Stimulated activated CD4-positive, alpha-beta T cell treated with anti-CD3 and anti-CD28 coated beads, TNF-alpha, amount 100 ng/mL, for 48 hours (primary cell): ENCODE data around the gene ANXA9.

Source experiments
- DNase-seq, 3 donors: peaks; one replicate each; pipeline ENCODE4 v3.0.0-alpha.2; 2020; ENCODE audit warnings: low read depth in 3 of 3

ANXA9 gene

GRCh38 chr1:150974580-150975478 lies 7.3 kb upstream of the ANXA9 start, which contains the start of gene CERS2:
Gene CERS2, minus strand, starts transcription at chr1:150974835. Its CDS starts 5,745 bp downstream, at chr1:150969090.
- DNase-seq = peak; percentile 43 to 66 (median 47)

- no peak for DNase-seq
These were observed 5.7 kb upstream of the ANXA9 start for GRCh38 chr1:150976401-150976821.

GRCh38 chr1:150976879-150977694 lies 5.0 kb upstream of the ANXA9 start:
- DNase-seq = peak; percentile 55 to 69 (median 56)

- peak; percentile 78 to 86 (median 82) for DNase-seq
These were observed 2.7 kb upstream of the ANXA9 start for GRCh38 chr1:150979092-150980056.

GRCh38 chr1:150981177-150981804 lies 801 bp upstream of the ANXA9 start:
- DNase-seq = no peak

- DNase-seq = no peak
These were observed 3.2 kb downstream of the ANXA9 start for GRCh38 chr1:150985179-150985825.

GRCh38 chr1:150987924-150988323 lies 5.8 kb downstream of the ANXA9 start:
- no peak for DNase-seq

GRCh38 chr1:150992626-150993025 lies 10.5 kb downstream of the ANXA9 start:
- no peak for DNase-seq

- DNase-seq = no peak
These were observed 12.2 kb downstream of the ANXA9 start for GRCh38 chr1:150994248-150994647.

GRCh38 chr1:150995460-150995859 lies 13.4 kb downstream of the ANXA9 start:
- DNase-seq = no peak

GRCh38 chr1:150995896-150996295 lies 13.8 kb downstream of the ANXA9 start:
- no peak for DNase-seq

- no peak for DNase-seq
These were observed 15.2 kb downstream of the ANXA9 start for GRCh38 chr1:150997126-150997872.

- DNase-seq = no peak
These were observed 15.9 kb downstream of the ANXA9 start for GRCh38 chr1:150997949-150998348.

- no peak for DNase-seq
These were observed 17.1 kb downstream of the ANXA9 start for GRCh38 chr1:150999051-150999674.

- no peak for DNase-seq
These were observed 17.8 kb downstream of the ANXA9 start for GRCh38 chr1:150999926-151000325.

GRCh38 chr1:151000408-151000807 lies 18.3 kb downstream of the ANXA9 start:
- DNase-seq = no peak

GRCh38 chr1:151001602-151002001 lies 19.5 kb downstream of the ANXA9 start:
- no peak for DNase-seq

GRCh38 chr1:151002051-151002450 lies 20.0 kb downstream of the ANXA9 start:
- no peak for DNase-seq

- DNase-seq = no peak
These were observed 20.5 kb downstream of the ANXA9 start for GRCh38 chr1:151002611-151003010.
